WTC11 (cell line): Measurements from ENCODE around the gene GRWD1.

Experiments
- ESRRA ChIP-seq: sonication (generic); formaldehyde crosslinking; IDR thresholded peaks from 2 replicates; pipeline ENCODE4 v1.8.1; 2022; ENCODE audit warnings: mild to moderate bottlenecking, missing genetic modification reagents, borderline replicate concordance
- FOXJ3 ChIP-seq: sonication (generic); formaldehyde crosslinking; IDR thresholded peaks from 2 replicates; pipeline ENCODE4 v1.9.0; 2021; ENCODE audit warnings: missing genetic modification reagents, mild to moderate bottlenecking, borderline replicate concordance
- FOXK1 ChIP-seq: sonication (generic); formaldehyde crosslinking; IDR thresholded peaks from 2 replicates; pipeline ENCODE4 v1.8.0; 2022; ENCODE audit warnings: mild to moderate bottlenecking, moderate library complexity, missing genetic modification reagents
- FOXP1 ChIP-seq: sonication (generic); formaldehyde crosslinking; IDR thresholded peaks from 2 replicates; pipeline ENCODE4 v1.8.0; 2022; ENCODE audit warnings: missing genetic modification reagents, mild to moderate bottlenecking, moderate library complexity, borderline replicate concordance
- NR1H2 ChIP-seq: sonication (generic); formaldehyde crosslinking; IDR thresholded peaks from 2 replicates; pipeline ENCODE4 v1.9.0; 2021; ENCODE audit warnings: mild to moderate bottlenecking, moderate library complexity, missing genetic modification reagents
- RORB ChIP-seq: fragments of 250-450 bp; sonication (Bioruptor Pico); IDR thresholded peaks from 2 replicates; pipeline ENCODE4 v1.9.0; 2021; ENCODE audit warnings: mild to moderate bottlenecking
- SP1 ChIP-seq: sonication (generic); formaldehyde crosslinking; conservative IDR thresholded peaks from 2 replicates; pipeline ENCODE4 v1.8.1; 2022; ENCODE audit warnings: missing genetic modification reagents
- TCF7 ChIP-seq: sonication (generic); formaldehyde crosslinking; IDR thresholded peaks from 2 replicates; pipeline ENCODE4 v1.8.0; 2022; ENCODE audit warnings: mild to moderate bottlenecking, low read depth, missing genetic modification reagents, moderate library complexity
- TEAD1 ChIP-seq: sonication (generic); formaldehyde crosslinking; IDR thresholded peaks from 2 replicates; pipeline ENCODE4 v1.8.0; 2022; ENCODE audit warnings: mild to moderate bottlenecking, missing genetic modification reagents
- TF ChIP-seq, protein P1 (sequence below): fragments of 200-600 bp; IDR thresholded peaks from 2 replicates; pipeline ENCODE4 v1.8.0; 2022; ENCODE audit warnings: antibody characterized with exemption
- TF ChIP-seq, protein P2 (sequence below): sonication (generic); formaldehyde crosslinking; IDR thresholded peaks from 2 replicates; pipeline ENCODE4 v1.8.0; 2022; ENCODE audit warnings: missing genetic modification reagents
- TF ChIP-seq, protein P3 (sequence below): fragments of 250-450 bp; sonication (Bioruptor Pico); IDR thresholded peaks from 2 replicates; pipeline ENCODE4 v2.1.2; 2022; ENCODE audit warnings: mild to moderate bottlenecking, moderate library complexity
- TF ChIP-seq, protein P4 (sequence below): sonication (generic); formaldehyde crosslinking; IDR thresholded peaks from 2 replicates; pipeline ENCODE4 v1.8.0; 2022; ENCODE audit warnings: mild to moderate bottlenecking, missing genetic modification reagents

DNA sequence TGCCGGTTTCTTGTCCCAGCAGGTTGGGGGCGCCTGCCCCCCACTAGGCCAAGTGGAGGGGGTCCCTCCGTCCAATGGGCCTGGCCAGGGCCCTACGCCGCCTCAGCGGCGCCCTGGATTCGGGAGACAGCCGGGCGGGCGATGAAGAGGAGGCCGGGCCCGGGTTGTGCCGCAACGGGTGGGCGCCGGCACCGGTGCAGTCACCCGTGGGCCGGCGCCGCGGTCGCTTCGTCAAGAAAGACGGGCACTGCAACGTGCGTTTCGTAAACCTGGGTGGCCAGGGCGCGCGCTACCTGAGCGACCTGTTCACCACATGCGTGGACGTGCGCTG is 15.8 kb downstream of the GRWD1 start:
- TF ChIP-seq, protein P1, sequence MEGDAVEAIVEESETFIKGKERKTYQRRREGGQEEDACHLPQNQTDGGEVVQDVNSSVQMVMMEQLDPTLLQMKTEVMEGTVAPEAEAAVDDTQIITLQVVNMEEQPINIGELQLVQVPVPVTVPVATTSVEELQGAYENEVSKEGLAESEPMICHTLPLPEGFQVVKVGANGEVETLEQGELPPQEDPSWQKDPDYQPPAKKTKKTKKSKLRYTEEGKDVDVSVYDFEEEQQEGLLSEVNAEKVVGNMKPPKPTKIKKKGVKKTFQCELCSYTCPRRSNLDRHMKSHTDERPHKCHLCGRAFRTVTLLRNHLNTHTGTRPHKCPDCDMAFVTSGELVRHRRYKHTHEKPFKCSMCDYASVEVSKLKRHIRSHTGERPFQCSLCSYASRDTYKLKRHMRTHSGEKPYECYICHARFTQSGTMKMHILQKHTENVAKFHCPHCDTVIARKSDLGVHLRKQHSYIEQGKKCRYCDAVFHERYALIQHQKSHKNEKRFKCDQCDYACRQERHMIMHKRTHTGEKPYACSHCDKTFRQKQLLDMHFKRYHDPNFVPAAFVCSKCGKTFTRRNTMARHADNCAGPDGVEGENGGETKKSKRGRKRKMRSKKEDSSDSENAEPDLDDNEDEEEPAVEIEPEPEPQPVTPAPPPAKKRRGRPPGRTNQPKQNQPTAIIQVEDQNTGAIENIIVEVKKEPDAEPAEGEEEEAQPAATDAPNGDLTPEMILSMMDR: no peak
- TF ChIP-seq RORB (CRISPR knock-in tag) (no peak), NR1H2 (CRISPR knock-in tag) (no peak), FOXK1 (CRISPR knock-in tag) (no peak), TEAD1 (no peak), FOXP1 (no peak), TCF7 (CRISPR knock-in tag) (no peak), FOXJ3 (CRISPR knock-in tag) (no peak), SP1 (CRISPR knock-in tag) (no peak), ESRRA (no peak)
- TF ChIP-seq, protein P2, sequence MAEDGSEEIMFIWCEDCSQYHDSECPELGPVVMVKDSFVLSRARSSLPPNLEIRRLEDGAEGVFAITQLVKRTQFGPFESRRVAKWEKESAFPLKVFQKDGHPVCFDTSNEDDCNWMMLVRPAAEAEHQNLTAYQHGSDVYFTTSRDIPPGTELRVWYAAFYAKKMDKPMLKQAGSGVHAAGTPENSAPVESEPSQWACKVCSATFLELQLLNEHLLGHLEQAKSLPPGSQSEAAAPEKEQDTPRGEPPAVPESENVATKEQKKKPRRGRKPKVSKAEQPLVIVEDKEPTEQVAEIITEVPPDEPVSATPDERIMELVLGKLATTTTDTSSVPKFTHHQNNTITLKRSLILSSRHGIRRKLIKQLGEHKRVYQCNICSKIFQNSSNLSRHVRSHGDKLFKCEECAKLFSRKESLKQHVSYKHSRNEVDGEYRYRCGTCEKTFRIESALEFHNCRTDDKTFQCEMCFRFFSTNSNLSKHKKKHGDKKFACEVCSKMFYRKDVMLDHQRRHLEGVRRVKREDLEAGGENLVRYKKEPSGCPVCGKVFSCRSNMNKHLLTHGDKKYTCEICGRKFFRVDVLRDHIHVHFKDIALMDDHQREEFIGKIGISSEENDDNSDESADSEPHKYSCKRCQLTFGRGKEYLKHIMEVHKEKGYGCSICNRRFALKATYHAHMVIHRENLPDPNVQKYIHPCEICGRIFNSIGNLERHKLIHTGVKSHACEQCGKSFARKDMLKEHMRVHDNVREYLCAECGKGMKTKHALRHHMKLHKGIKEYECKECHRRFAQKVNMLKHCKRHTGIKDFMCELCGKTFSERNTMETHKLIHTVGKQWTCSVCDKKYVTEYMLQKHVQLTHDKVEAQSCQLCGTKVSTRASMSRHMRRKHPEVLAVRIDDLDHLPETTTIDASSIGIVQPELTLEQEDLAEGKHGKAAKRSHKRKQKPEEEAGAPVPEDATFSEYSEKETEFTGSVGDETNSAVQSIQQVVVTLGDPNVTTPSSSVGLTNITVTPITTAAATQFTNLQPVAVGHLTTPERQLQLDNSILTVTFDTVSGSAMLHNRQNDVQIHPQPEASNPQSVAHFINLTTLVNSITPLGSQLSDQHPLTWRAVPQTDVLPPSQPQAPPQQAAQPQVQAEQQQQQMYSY (CRISPR knock-in tag): no peak
- TF ChIP-seq, protein P3, sequence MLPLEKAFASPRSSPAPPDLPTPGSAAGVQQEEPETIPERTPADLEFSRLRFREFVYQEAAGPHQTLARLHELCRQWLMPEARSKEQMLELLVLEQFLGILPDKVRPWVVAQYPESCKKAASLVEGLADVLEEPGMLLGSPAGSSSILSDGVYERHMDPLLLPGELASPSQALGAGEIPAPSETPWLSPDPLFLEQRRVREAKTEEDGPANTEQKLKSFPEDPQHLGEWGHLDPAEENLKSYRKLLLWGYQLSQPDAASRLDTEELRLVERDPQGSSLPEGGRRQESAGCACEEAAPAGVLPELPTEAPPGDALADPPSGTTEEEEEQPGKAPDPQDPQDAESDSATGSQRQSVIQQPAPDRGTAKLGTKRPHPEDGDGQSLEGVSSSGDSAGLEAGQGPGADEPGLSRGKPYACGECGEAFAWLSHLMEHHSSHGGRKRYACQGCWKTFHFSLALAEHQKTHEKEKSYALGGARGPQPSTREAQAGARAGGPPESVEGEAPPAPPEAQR (CRISPR knock-in tag): no peak
- TF ChIP-seq, protein P4, sequence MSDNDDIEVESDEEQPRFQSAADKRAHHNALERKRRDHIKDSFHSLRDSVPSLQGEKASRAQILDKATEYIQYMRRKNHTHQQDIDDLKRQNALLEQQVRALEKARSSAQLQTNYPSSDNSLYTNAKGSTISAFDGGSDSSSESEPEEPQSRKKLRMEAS: no peak
